ENCODE measurements around the gene FGF5. TPM values are rescaled to one million over a fixed set of nuclear protein-coding genes. Genes with fewer than 3 reads are reported as not detected.

The FGF5 gene
- total and polyA plus RNA-seq, 10 of the 15 experiments (the other 5 are each of a cell fraction or from before 2014, with no cell fraction given) = 0.87 to 7.4 (median 1.6) TPM

GRCh38 chr4:80253510-80253909 is 13.0 kb upstream of the FGF5 start:
- Histone ChIP-seq H2AFZ (ENCODE audit: control insufficient read depth, low read depth, low read length) (no peak overlapping the region), H3K4me3 (no peak overlapping the region), H3K4me2 (ENCODE audit: control insufficient read depth, insufficient read depth) (no peak overlapping the region), H3K9ac (ENCODE audit: control insufficient read depth, insufficient read depth, low read length) (no peak overlapping the region), H3K27me3 (replicated peaks in 1 of 2; ENCODE audit: control insufficient read depth in 2 of 2, insufficient read depth in 2 of 2, low read length in 1 of 2) (no peaks in the 10 kb centered on the region), H4K20me1 (ENCODE audit: control insufficient read depth, insufficient read depth) (no peaks in the 10 kb centered on the region), H3K27ac (ENCODE audit: control insufficient read depth, insufficient read depth) (no peak overlapping the region), H3K36me3 (ENCODE audit: control insufficient read depth in 2 of 2, insufficient read depth in 2 of 2, low read length in 1 of 2) (no peaks in the 10 kb centered on the region), H3K9me3 (replicated peaks; ENCODE audit: control insufficient read depth, insufficient read depth, low read length) (no peaks in the 10 kb centered on the region), H3K79me2 (ENCODE audit: control insufficient read depth, insufficient read depth, low read length) (no peaks in the 10 kb centered on the region), H3K4me1 (ENCODE audit: control insufficient read depth, insufficient read depth, low read length) (peaks cover 4% of the 10 kb centered on the region; the same call in 1 of the 2 replicates)
- BruUV-seq (replicated peaks) = no TSS peak
- intact Hi-C loops (cut with micrococcal nuclease; ENCODE audit: unreplicated experiment) = loop anchor here (2.0 kb wide), 1 partner anchor 25 kb away; no protein-coding TSS in a partner anchor
- ATAC-seq (peak; percentile 81), FAIRE-seq (no peak), DNase-seq (ENCODE audit: low read depth, low spot score) (no peak)
- ChIA-PET RAD21 (ENCODE audit: unreplicated experiment) (interaction anchor here (1.4 kb wide), 1 partner anchor 13 kb away, joined by 5 read pairs; no protein-coding TSS in a partner anchor), POLR2A (interaction anchor here (0.7 to 0.9 kb wide), 2 partner anchors 23 to 303 kb away, joined by 3 to 9 read pairs; no protein-coding TSS in a partner anchor), SMC1A (ENCODE audit: uncharacterized antibody, unreplicated experiment) (interaction anchor here (0.9 to 2.4 kb wide), 4 partner anchors 13 to 112 kb away, joined by 3 to 6 read pairs (median 4); no protein-coding TSS in a partner anchor), CTCF (interaction anchor here (0.6 to 1.6 kb wide), 2 partner anchors 33 to 55 kb away, joined by 3 to 6 read pairs; no protein-coding TSS in a partner anchor)
- in situ Hi-C loops (cut with MboI) = no loop called here
- WGBS (ENCODE audit: insufficient coverage, insufficient replicate concordance, low lambda C conversion rate, missing lambda C conversion rate) = 80% methylated on average over 4 of the region's 4 CpGs
- TF ChIP-seq ZSCAN29 (IDR thresholded peaks at IDR 0.05) = no peak
- no peak for TF ChIP-seq NFXL1 (IDR thresholded peaks at IDR 0.05; ENCODE audit: borderline replicate concordance)
- TF ChIP-seq RFX5 (IDR thresholded peaks at IDR 0.05; ENCODE audit: low read depth, low read length) = no peak
- no peak for TF ChIP-seq PBX3 (IDR thresholded peaks at IDR 0.05; ENCODE audit: insufficient replicate concordance, low read depth, low read length)
- no peak for TF ChIP-seq TBL1XR1 (IDR thresholded peaks at IDR 0.05; ENCODE audit: low read depth, low read length)
- TF ChIP-seq POLR2A (IDR thresholded peaks at IDR 0.05; ENCODE audit: low read depth, low read length) = no peak
- TF ChIP-seq, protein P1, sequence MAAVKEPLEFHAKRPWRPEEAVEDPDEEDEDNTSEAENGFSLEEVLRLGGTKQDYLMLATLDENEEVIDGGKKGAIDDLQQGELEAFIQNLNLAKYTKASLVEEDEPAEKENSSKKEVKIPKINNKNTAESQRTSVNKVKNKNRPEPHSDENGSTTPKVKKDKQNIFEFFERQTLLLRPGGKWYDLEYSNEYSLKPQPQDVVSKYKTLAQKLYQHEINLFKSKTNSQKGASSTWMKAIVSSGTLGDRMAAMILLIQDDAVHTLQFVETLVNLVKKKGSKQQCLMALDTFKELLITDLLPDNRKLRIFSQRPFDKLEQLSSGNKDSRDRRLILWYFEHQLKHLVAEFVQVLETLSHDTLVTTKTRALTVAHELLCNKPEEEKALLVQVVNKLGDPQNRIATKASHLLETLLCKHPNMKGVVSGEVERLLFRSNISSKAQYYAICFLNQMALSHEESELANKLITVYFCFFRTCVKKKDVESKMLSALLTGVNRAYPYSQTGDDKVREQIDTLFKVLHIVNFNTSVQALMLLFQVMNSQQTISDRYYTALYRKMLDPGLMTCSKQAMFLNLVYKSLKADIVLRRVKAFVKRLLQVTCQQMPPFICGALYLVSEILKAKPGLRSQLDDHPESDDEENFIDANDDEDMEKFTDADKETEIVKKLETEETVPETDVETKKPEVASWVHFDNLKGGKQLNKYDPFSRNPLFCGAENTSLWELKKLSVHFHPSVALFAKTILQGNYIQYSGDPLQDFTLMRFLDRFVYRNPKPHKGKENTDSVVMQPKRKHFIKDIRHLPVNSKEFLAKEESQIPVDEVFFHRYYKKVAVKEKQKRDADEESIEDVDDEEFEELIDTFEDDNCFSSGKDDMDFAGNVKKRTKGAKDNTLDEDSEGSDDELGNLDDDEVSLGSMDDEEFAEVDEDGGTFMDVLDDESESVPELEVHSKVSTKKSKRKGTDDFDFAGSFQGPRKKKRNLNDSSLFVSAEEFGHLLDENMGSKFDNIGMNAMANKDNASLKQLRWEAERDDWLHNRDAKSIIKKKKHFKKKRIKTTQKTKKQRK (IDR thresholded peaks at IDR 0.05; ENCODE audit: low read depth, low read length) = no peak
- TF ChIP-seq, protein P2, sequence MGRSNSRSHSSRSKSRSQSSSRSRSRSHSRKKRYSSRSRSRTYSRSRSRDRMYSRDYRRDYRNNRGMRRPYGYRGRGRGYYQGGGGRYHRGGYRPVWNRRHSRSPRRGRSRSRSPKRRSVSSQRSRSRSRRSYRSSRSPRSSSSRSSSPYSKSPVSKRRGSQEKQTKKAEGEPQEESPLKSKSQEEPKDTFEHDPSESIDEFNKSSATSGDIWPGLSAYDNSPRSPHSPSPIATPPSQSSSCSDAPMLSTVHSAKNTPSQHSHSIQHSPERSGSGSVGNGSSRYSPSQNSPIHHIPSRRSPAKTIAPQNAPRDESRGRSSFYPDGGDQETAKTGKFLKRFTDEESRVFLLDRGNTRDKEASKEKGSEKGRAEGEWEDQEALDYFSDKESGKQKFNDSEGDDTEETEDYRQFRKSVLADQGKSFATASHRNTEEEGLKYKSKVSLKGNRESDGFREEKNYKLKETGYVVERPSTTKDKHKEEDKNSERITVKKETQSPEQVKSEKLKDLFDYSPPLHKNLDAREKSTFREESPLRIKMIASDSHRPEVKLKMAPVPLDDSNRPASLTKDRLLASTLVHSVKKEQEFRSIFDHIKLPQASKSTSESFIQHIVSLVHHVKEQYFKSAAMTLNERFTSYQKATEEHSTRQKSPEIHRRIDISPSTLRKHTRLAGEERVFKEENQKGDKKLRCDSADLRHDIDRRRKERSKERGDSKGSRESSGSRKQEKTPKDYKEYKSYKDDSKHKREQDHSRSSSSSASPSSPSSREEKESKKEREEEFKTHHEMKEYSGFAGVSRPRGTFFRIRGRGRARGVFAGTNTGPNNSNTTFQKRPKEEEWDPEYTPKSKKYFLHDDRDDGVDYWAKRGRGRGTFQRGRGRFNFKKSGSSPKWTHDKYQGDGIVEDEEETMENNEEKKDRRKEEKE (IDR thresholded peaks at IDR 0.05) = no peak
- TF ChIP-seq, protein P3, sequence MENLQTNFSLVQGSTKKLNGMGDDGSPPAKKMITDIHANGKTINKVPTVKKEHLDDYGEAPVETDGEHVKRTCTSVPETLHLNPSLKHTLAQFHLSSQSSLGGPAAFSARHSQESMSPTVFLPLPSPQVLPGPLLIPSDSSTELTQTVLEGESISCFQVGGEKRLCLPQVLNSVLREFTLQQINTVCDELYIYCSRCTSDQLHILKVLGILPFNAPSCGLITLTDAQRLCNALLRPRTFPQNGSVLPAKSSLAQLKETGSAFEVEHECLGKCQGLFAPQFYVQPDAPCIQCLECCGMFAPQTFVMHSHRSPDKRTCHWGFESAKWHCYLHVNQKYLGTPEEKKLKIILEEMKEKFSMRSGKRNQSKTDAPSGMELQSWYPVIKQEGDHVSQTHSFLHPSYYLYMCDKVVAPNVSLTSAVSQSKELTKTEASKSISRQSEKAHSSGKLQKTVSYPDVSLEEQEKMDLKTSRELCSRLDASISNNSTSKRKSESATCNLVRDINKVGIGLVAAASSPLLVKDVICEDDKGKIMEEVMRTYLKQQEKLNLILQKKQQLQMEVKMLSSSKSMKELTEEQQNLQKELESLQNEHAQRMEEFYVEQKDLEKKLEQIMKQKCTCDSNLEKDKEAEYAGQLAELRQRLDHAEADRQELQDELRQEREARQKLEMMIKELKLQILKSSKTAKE (IDR thresholded peaks at IDR 0.05; ENCODE audit: low read depth, poor library complexity, severe bottlenecking) = no peak
- TF ChIP-seq, protein P4, sequence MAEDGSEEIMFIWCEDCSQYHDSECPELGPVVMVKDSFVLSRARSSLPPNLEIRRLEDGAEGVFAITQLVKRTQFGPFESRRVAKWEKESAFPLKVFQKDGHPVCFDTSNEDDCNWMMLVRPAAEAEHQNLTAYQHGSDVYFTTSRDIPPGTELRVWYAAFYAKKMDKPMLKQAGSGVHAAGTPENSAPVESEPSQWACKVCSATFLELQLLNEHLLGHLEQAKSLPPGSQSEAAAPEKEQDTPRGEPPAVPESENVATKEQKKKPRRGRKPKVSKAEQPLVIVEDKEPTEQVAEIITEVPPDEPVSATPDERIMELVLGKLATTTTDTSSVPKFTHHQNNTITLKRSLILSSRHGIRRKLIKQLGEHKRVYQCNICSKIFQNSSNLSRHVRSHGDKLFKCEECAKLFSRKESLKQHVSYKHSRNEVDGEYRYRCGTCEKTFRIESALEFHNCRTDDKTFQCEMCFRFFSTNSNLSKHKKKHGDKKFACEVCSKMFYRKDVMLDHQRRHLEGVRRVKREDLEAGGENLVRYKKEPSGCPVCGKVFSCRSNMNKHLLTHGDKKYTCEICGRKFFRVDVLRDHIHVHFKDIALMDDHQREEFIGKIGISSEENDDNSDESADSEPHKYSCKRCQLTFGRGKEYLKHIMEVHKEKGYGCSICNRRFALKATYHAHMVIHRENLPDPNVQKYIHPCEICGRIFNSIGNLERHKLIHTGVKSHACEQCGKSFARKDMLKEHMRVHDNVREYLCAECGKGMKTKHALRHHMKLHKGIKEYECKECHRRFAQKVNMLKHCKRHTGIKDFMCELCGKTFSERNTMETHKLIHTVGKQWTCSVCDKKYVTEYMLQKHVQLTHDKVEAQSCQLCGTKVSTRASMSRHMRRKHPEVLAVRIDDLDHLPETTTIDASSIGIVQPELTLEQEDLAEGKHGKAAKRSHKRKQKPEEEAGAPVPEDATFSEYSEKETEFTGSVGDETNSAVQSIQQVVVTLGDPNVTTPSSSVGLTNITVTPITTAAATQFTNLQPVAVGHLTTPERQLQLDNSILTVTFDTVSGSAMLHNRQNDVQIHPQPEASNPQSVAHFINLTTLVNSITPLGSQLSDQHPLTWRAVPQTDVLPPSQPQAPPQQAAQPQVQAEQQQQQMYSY (CRISPR knock-in tag; IDR thresholded peaks at IDR 0.05) = no peak
